H9 (cell line): ENCODE data around the gene RRH. TPM values are rescaled to one million over a fixed set of nuclear protein-coding genes. Genes with fewer than 3 reads are reported as not detected.

Source experiments
- DNase-seq: peaks from one replicate; pipeline ENCODE4 v3.0.0-alpha.2; 2017
- H2AFZ ChIP-seq: one replicate; pipeline ENCODE4 v1.6.1; 2013; ENCODE audit warnings: mild to moderate bottlenecking, low read length, control low read depth, moderate library complexity
- H2AK5ac ChIP-seq: 2 replicates; pipeline ENCODE4 v1.6.1; 2013; ENCODE audit warnings: low read length, control low read depth, mixed read lengths; ENCODE audit not compliant: insufficient read length
- H2BK120ac ChIP-seq: one replicate; pipeline ENCODE4 v1.6.1; 2013; ENCODE audit warnings: low read depth, mild to moderate bottlenecking, low read length, control low read depth, inconsistent platforms; ENCODE audit not compliant: poor library complexity, severe bottlenecking
- H2BK12ac ChIP-seq: 2 replicates; pipeline ENCODE4 v1.6.1; 2013; ENCODE audit warnings: low read length, control low read depth, mixed read lengths, low read depth; ENCODE audit not compliant: insufficient read length
- H2BK15ac ChIP-seq: 2 replicates; pipeline ENCODE4 v1.6.1; 2013; ENCODE audit warnings: low read depth, low read length, control low read depth
- H2BK20ac ChIP-seq: one replicate; pipeline ENCODE4 v1.6.1; 2013; ENCODE audit warnings: low read depth, mild to moderate bottlenecking, low read length, control low read depth, inconsistent platforms; ENCODE audit not compliant: poor library complexity, severe bottlenecking
- H2BK5ac ChIP-seq: 2 replicates; pipeline ENCODE4 v1.6.1; 2013; ENCODE audit warnings: low read length, control low read depth, mixed read lengths; ENCODE audit not compliant: insufficient read length
- H3K14ac ChIP-seq: 2 replicates; pipeline ENCODE4 v1.6.1; 2013; ENCODE audit warnings: low read length, control low read depth; ENCODE audit not compliant: insufficient read depth
- H3K18ac ChIP-seq: 2 replicates; pipeline ENCODE4 v1.6.1; 2013; ENCODE audit warnings: low read depth, mild to moderate bottlenecking, mixed read lengths, low read length, control low read depth; ENCODE audit not compliant: insufficient read length
- H3K23ac ChIP-seq: 2 replicates; pipeline ENCODE4 v1.6.1; 2013; ENCODE audit warnings: low read length, control low read depth, mixed read lengths, low read depth; ENCODE audit not compliant: insufficient read length
- H3K23me2 ChIP-seq: 2 replicates; pipeline ENCODE4 v1.6.1; 2013; ENCODE audit warnings: low read depth, mild to moderate bottlenecking, mixed read lengths, low read length, control low read depth; ENCODE audit not compliant: insufficient read length, poor library complexity, severe bottlenecking
- H3K27ac ChIP-seq: 2 replicates; pipeline ENCODE4 v1.5.1; 2013; ENCODE audit warnings: low read length, control low read depth, mixed read lengths, low read depth; ENCODE audit not compliant: insufficient read length
- H3K27me3 ChIP-seq: 2 replicates; pipeline ENCODE4 v1.6.1; 2013; ENCODE audit warnings: low read length, control low read depth, inconsistent platforms; ENCODE audit not compliant: insufficient read depth
- H3K4ac ChIP-seq: 2 replicates; pipeline ENCODE4 v1.6.1; 2013; ENCODE audit warnings: low read depth, mild to moderate bottlenecking, control low read depth, inconsistent platforms, low read length, moderate library complexity
- H3K4me1 ChIP-seq: 2 replicates; pipeline ENCODE4 v1.6.1; 2013; ENCODE audit warnings: low read length, control low read depth, inconsistent platforms; ENCODE audit not compliant: insufficient read depth
- H3K4me2 ChIP-seq: 2 replicates; pipeline ENCODE4 v1.6.1; 2013; ENCODE audit warnings: low read length, control low read depth, mixed read lengths; ENCODE audit not compliant: insufficient read length, insufficient read depth
- H3K56ac ChIP-seq: 2 replicates; pipeline ENCODE4 v1.6.1; 2013; ENCODE audit warnings: low read depth, mild to moderate bottlenecking, mixed read lengths, low read length, control low read depth; ENCODE audit not compliant: insufficient read length
- H3K79me1 ChIP-seq: 2 replicates; pipeline ENCODE4 v1.6.1; 2013; ENCODE audit warnings: low read depth, mild to moderate bottlenecking, moderate library complexity, low read length, control low read depth, inconsistent platforms; ENCODE audit not compliant: insufficient read depth, poor library complexity, severe bottlenecking
- H3K79me2 ChIP-seq: 2 replicates; pipeline ENCODE4 v1.6.1; 2013; ENCODE audit warnings: low read length, control low read depth, inconsistent platforms; ENCODE audit not compliant: insufficient read depth
- H3K9ac ChIP-seq: 2 replicates; pipeline ENCODE4 v1.6.1; 2013; ENCODE audit warnings: low read length, control low read depth, mixed read lengths; ENCODE audit not compliant: insufficient read length; ENCODE audit errors: extremely low read depth
- H3K9me3 ChIP-seq: one replicate; pipeline ENCODE4 v1.6.1; 2013; ENCODE audit warnings: low read depth, low read length, inconsistent platforms; ENCODE audit not compliant: control insufficient read depth
- H3T11ph ChIP-seq: one replicate; pipeline ENCODE4 v1.6.1; 2013; ENCODE audit warnings: mild to moderate bottlenecking, low read length, control low read depth, inconsistent platforms
- H4K20me1 ChIP-seq: one replicate; pipeline ENCODE4 v1.6.1; 2013; ENCODE audit not compliant: control insufficient read depth, insufficient read length, insufficient read depth
- H4K5ac ChIP-seq: 2 replicates; pipeline ENCODE4 v1.6.1; 2013; ENCODE audit warnings: low read depth, mild to moderate bottlenecking, mixed read lengths, low read length, control low read depth; ENCODE audit not compliant: insufficient read length
- H4K8ac ChIP-seq: replicated peaks from 2 replicates; pipeline ENCODE4 v1.6.1; 2013; ENCODE audit warnings: low read length, control low read depth, mixed read lengths, low read depth; ENCODE audit not compliant: insufficient read length
- H4K91ac ChIP-seq: 2 replicates; pipeline ENCODE4 v1.6.1; 2013; ENCODE audit warnings: low read depth, mild to moderate bottlenecking, moderate library complexity, mixed read lengths, low read length, control low read depth; ENCODE audit not compliant: insufficient read length
- H3K27ac Mint-ChIP-seq, 3 experiments: 2 replicates in 2 of 3; 3 replicates in 1 of 3; pipeline ENCODE4 v1.8.0; 2020 to 2021; ENCODE audit warnings: mixed read lengths in 3 of 3, mild to moderate bottlenecking in 1 of 3, moderate library complexity in 1 of 3
- H3K27me3 Mint-ChIP-seq: 2 replicates; pipeline ENCODE4 v1.8.0; 2021; ENCODE audit warnings: low read depth, mild to moderate bottlenecking, moderate library complexity, mixed read lengths
- H3K36me3 Mint-ChIP-seq, 3 experiments: 2 replicates in 2 of 3; 3 replicates in 1 of 3; pipeline ENCODE4 v1.8.0; 2020 to 2021; ENCODE audit warnings: low read depth in 3 of 3, mixed read lengths in 3 of 3; ENCODE audit not compliant: insufficient read depth in 1 of 3
- H3K4me1 Mint-ChIP-seq, 2 experiments: 2 replicates each; pipeline ENCODE4 v1.8.0; 2020; ENCODE audit warnings: mixed read lengths in 2 of 2
- H3K4me3 Mint-ChIP-seq, 2 experiments: 2 replicates in 1 of 2; 3 replicates in 1 of 2; pipeline ENCODE4 v1.8.0; 2020 to 2021; ENCODE audit warnings: mild to moderate bottlenecking in 2 of 2, mixed read lengths in 2 of 2, moderate library complexity in 1 of 2
- H3K9me3 Mint-ChIP-seq, 2 experiments: 2 replicates in 1 of 2; 3 replicates in 1 of 2; pipeline ENCODE4 v1.8.0; 2020; ENCODE audit warnings: mild to moderate bottlenecking in 2 of 2, mixed read lengths in 2 of 2, moderate library complexity in 1 of 2
- WGBS: extraction: QIAGEN DNeasy Blood & Tissue Kit; methylation state at CpG from one replicate; pipeline ENCODE4 v1.1.7; 2013; ENCODE audit warnings: missing lambda C conversion rate, low lambda C conversion rate, mixed read lengths; ENCODE audit not compliant: insufficient read length; ENCODE audit errors: extremely low coverage; 5-methylcytosine and 5-hydroxymethylcytosine counted together
- total RNA-seq: library from RNA; stranded (reverse); gene quantifications from 2 replicates; pipeline ENCODE4 v1.2.1, GENCODE V29; 2021
- TF ChIP-seq, protein P1 (sequence below): fragments of 200-600 bp; sonication (generic); conservative IDR thresholded peaks from 3 replicates; pipeline ENCODE4 v1.8.0; 2021; ENCODE audit warnings: antibody characterized with exemption, mild to moderate bottlenecking

The RRH gene
- total RNA-seq, 1 experiment from 2014 or later = not detected

DNA sequence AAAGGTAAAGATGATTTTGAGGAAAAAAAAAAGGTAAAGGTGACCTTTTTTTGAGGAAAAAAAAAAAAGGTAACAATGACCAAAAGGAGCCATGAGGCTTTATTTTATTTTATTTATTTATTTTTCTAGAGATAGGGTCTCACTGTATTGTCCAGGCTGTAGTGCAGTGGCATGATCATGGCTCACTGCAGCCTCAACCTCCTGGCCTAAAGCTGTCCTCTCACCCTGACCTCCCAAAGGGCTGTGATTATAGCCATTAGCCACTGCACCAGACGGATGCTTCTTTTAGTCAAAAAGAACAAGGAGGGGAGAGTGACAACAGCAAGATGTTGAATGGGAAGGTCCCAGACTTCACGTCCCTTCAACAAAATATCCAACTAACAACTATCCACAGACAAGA lies 50.6 kb downstream of the RRH start:
- no peak overlapping the region for H2AK5ac ChIP-seq
- H4K8ac ChIP-seq = no peak overlapping the region
- no peak overlapping the region for H3K9ac ChIP-seq
- H3K4me2 ChIP-seq = no peak overlapping the region
- H3K9me3 Mint-ChIP-seq = peaks cover 0 to 3% of the 10 kb centered on the region in 2 experiments; a peak in 2 of 5 replicates
- H3K27ac Mint-ChIP-seq = no peak overlapping the region
- no peak overlapping the region for H3K23ac ChIP-seq
- H3K18ac ChIP-seq = no peak overlapping the region
- H3K9me3 ChIP-seq = no peaks in the 10 kb centered on the region
- no peak overlapping the region for H2AFZ ChIP-seq
- no peak overlapping the region for H2BK5ac ChIP-seq
- peaks cover 0 to 5% (median 0%) of the 10 kb centered on the region in 3 experiments; a peak in 2 of 7 replicates for H3K36me3 Mint-ChIP-seq
- no peak overlapping the region for H3K4me3 Mint-ChIP-seq
- H2BK12ac ChIP-seq = no peak overlapping the region
- H3K27me3 ChIP-seq = no peaks in the 10 kb centered on the region
- H3K56ac ChIP-seq = no peak overlapping the region
- no peaks in the 10 kb centered on the region for H3K27me3 Mint-ChIP-seq
- H3K23me2 ChIP-seq = peaks cover 3% of the 10 kb centered on the region
- no peak overlapping the region for H4K5ac ChIP-seq
- no peak overlapping the region for H3K4ac ChIP-seq
- no peaks in the 10 kb centered on the region for H3K79me2 ChIP-seq
- H2BK15ac ChIP-seq = no peak overlapping the region
- DNase-seq = no peak
- H3K79me1 ChIP-seq = no peaks in the 10 kb centered on the region
- H4K91ac ChIP-seq = no peak overlapping the region
- H3K27ac ChIP-seq = no peak overlapping the region
- no peak overlapping the region for H3T11ph ChIP-seq
- no peaks in the 10 kb centered on the region for H3K4me1 ChIP-seq
- no peak overlapping the region for H2BK20ac ChIP-seq
- no peaks in the 10 kb centered on the region for H3K4me1 Mint-ChIP-seq
- TF ChIP-seq, protein P1, sequence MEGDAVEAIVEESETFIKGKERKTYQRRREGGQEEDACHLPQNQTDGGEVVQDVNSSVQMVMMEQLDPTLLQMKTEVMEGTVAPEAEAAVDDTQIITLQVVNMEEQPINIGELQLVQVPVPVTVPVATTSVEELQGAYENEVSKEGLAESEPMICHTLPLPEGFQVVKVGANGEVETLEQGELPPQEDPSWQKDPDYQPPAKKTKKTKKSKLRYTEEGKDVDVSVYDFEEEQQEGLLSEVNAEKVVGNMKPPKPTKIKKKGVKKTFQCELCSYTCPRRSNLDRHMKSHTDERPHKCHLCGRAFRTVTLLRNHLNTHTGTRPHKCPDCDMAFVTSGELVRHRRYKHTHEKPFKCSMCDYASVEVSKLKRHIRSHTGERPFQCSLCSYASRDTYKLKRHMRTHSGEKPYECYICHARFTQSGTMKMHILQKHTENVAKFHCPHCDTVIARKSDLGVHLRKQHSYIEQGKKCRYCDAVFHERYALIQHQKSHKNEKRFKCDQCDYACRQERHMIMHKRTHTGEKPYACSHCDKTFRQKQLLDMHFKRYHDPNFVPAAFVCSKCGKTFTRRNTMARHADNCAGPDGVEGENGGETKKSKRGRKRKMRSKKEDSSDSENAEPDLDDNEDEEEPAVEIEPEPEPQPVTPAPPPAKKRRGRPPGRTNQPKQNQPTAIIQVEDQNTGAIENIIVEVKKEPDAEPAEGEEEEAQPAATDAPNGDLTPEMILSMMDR = no peak
- no peak overlapping the region for H3K14ac ChIP-seq
- H2BK120ac ChIP-seq = no peak overlapping the region
- WGBS = no CpG with 5 or more reads among the region's 2 CpGs
- no peaks in the 10 kb centered on the region for H4K20me1 ChIP-seq
